Measurements from ENCODE around the gene PPDPF.
"Not testable (repeated sequence)": the region's sequence is repeated elsewhere in the genome, so short reads cannot be mapped to it uniquely, and the experiment has no call there.

PPDPF gene

GRCh38 chr20:63500902-63501817 is 19.4 kb upstream of the PPDPF start:
- no peak for DNase-seq (ENCODE audit: low spot score)

GRCh38 chr20:63501818-63502670 is 18.5 kb upstream of the PPDPF start:
- DNase-seq (ENCODE audit: low spot score), result no peak

- no peak for DNase-seq (ENCODE audit: low spot score)
These were observed 17.8 kb upstream of the PPDPF start for GRCh38 chr20:63502671-63503172.

- DNase-seq (ENCODE audit: low spot score), result no peak
These were observed 17.0 kb upstream of the PPDPF start for GRCh38 chr20:63503524-63503923.

GRCh38 chr20:63504642-63505041 is 15.9 kb upstream of the PPDPF start:
- DNase-seq (ENCODE audit: low spot score), result no peak

- DNase-seq (ENCODE audit: low spot score), result no peak
These were observed 15.3 kb upstream of the PPDPF start for GRCh38 chr20:63505281-63505680.

- DNase-seq (ENCODE audit: low spot score), result no peak
These were observed 14.8 kb upstream of the PPDPF start for GRCh38 chr20:63505723-63506122.

GRCh38 chr20:63507083-63507743 is 13.4 kb upstream of the PPDPF start:
- no peak for DNase-seq (ENCODE audit: low spot score)

GRCh38 chr20:63508072-63508768 is 12.3 kb upstream of the PPDPF start:
- no peak for DNase-seq (ENCODE audit: low spot score)

- DNase-seq (ENCODE audit: low spot score), result no peak
These were observed 11.4 kb upstream of the PPDPF start for GRCh38 chr20:63509088-63509564.

GRCh38 chr20:63513207-63513606 is 7.4 kb upstream of the PPDPF start:
- no peak for DNase-seq (ENCODE audit: low spot score)

- not testable (repeated sequence) for DNase-seq (ENCODE audit: low spot score)
These were observed 6.0 kb upstream of the PPDPF start for GRCh38 chr20:63514520-63514919.

GRCh38 chr20:63517376-63518309 is 2.9 kb upstream of the PPDPF start:
- no peak for DNase-seq (ENCODE audit: low spot score)

- DNase-seq (ENCODE audit: low spot score), result no peak
These were observed 2.2 kb upstream of the PPDPF start for GRCh38 chr20:63518351-63518861.

- DNase-seq (ENCODE audit: low spot score), result no peak
These were observed 1.5 kb upstream of the PPDPF start for GRCh38 chr20:63518946-63519667.

- no peak for DNase-seq (ENCODE audit: low spot score)
These were observed 679 bp upstream of the PPDPF start for GRCh38 chr20:63519668-63520503.

- peak; percentile 62 for DNase-seq (ENCODE audit: low spot score)
These were observed 503 bp downstream of the PPDPF start for GRCh38 chr20:63520934-63521601.

- no peak for DNase-seq (ENCODE audit: low spot score)
These were observed 1.0 kb downstream of the PPDPF start for GRCh38 chr20:63521602-63522001.
